IMR-90 (cell line): ENCODE results near the gene SEC61B. TPM values are rescaled to one million over a fixed set of nuclear protein-coding genes. Genes with fewer than 3 reads are reported as not detected.

Experiments used
- ATAC-seq: fragments of 200-7000 bp; cut with Tn5 transposase; 2 replicates; pipeline ENCODE4 v1.9.1; 2020; ENCODE audit warnings: low read depth, mild to moderate bottlenecking, moderate library complexity
- BruUV-seq: library from RNA; stranded (reverse); fragments of 400-500 nt; replicated peaks from 2 replicates; lab custom pipeline; 2021; lab: Mats Ljungman, UMichigan
- CTCF ChIA-PET: fragments of 300-600 bp; formaldehyde crosslinking; extraction: SDS; loops from one replicate; lab custom pipeline; 2021; ENCODE audit warnings: antibody characterized with exemption; lab: Yijun Ruan, JAX
- POLR2A ChIA-PET: fragments of 300-600 bp; sonication (Branson Sonifier 250); formaldehyde crosslinking; loops from one replicate; lab custom pipeline; 2022; ENCODE audit warnings: antibody characterized with exemption; ENCODE audit not compliant: unreplicated experiment; lab: Charles Lee
- DNase-seq: peaks from one replicate; pipeline ENCODE4 v3.0.0; 2013
- H2AFZ ChIP-seq: replicated peaks from 2 replicates; pipeline ENCODE3; 2013; ENCODE audit warnings: low read length, mild to moderate bottlenecking; ENCODE audit not compliant: poor library complexity
- H2AK5ac ChIP-seq: 2 replicates; pipeline ENCODE4 v1.6.1; 2013; ENCODE audit warnings: low read depth, low read length, inconsistent platforms
- H2AK9ac ChIP-seq: replicated peaks from 2 replicates; pipeline ENCODE3; 2013; ENCODE audit warnings: mild to moderate bottlenecking, low read depth, low read length, moderate library complexity; ENCODE audit not compliant: poor library complexity
- H2BK120ac ChIP-seq: 2 replicates; pipeline ENCODE4 v1.6.1; 2013; ENCODE audit warnings: low read depth, low read length, inconsistent platforms
- H2BK15ac ChIP-seq: 3 replicates; pipeline ENCODE4 v1.6.1; 2013; ENCODE audit warnings: low read depth, low read length, inconsistent platforms
- H2BK20ac ChIP-seq: 2 replicates; pipeline ENCODE4 v1.6.1; 2013; ENCODE audit warnings: low read depth, mild to moderate bottlenecking, inconsistent platforms, low read length, moderate library complexity
- H2BK5ac ChIP-seq: 2 replicates; pipeline ENCODE4 v1.6.1; 2013; ENCODE audit warnings: mild to moderate bottlenecking, low read depth, low read length, inconsistent platforms; ENCODE audit not compliant: poor library complexity, severe bottlenecking
- H3K14ac ChIP-seq: replicated peaks from 2 replicates; pipeline ENCODE4 v1.6.1; 2013; ENCODE audit warnings: low read depth, low read length, inconsistent platforms
- H3K18ac ChIP-seq: 2 replicates; pipeline ENCODE4 v1.6.1; 2013; ENCODE audit warnings: low read depth, low read length, control low read depth
- H3K23ac ChIP-seq: 2 replicates; pipeline ENCODE4 v1.6.1; 2013; ENCODE audit warnings: low read depth, low read length, inconsistent platforms
- H3K27ac ChIP-seq: 2 replicates; pipeline ENCODE4 v1.5.1; 2013; ENCODE audit warnings: mild to moderate bottlenecking, control low read depth, low read length; ENCODE audit not compliant: insufficient read depth
- H3K27me3 ChIP-seq: 2 replicates; pipeline ENCODE4 v1.6.1; 2013; ENCODE audit warnings: low read length; ENCODE audit not compliant: control insufficient read depth, insufficient read depth
- H3K36me3 ChIP-seq: 2 replicates; pipeline ENCODE4 v1.6.1; 2013; ENCODE audit warnings: low read length, mixed read lengths; ENCODE audit not compliant: control insufficient read depth, insufficient read depth
- H3K4ac ChIP-seq: 2 replicates; pipeline ENCODE4 v1.6.1; 2013; ENCODE audit warnings: low read depth, low read length, inconsistent platforms
- H3K4me1 ChIP-seq: 2 replicates; pipeline ENCODE4 v1.6.1; 2013; ENCODE audit warnings: low read length, mixed read lengths; ENCODE audit not compliant: control insufficient read depth, insufficient read depth
- H3K4me2 ChIP-seq: 2 replicates; pipeline ENCODE4 v1.6.1; 2013; ENCODE audit warnings: low read depth, mild to moderate bottlenecking, control low read depth, low read length, moderate library complexity
- H3K4me3 ChIP-seq: 2 replicates; pipeline ENCODE4 v1.5.1; 2013; ENCODE audit warnings: low read depth, mild to moderate bottlenecking, control low read depth, low read length, moderate library complexity; ENCODE audit not compliant: insufficient read depth
- H3K56ac ChIP-seq: 2 replicates; pipeline ENCODE4 v1.6.1; 2013; ENCODE audit warnings: low read length, inconsistent platforms; ENCODE audit not compliant: insufficient read depth; ENCODE audit errors: extremely low read depth
- H3K79me1 ChIP-seq, 2 experiments: 2 replicates each; pipeline ENCODE4 v1.6.1; 2013; ENCODE audit warnings: low read length in 2 of 2, inconsistent platforms in 1 of 2, low read depth in 1 of 2
- H3K9ac ChIP-seq: 2 replicates; pipeline ENCODE4 v1.6.1; 2013; ENCODE audit warnings: low read depth, low read length, control low read depth
- H3K9me1 ChIP-seq: 2 replicates; pipeline ENCODE4 v1.6.1; 2013; ENCODE audit warnings: low read length, inconsistent platforms; ENCODE audit not compliant: insufficient read depth
- H3K9me3 ChIP-seq: 2 replicates; pipeline ENCODE4 v1.6.1; 2013; ENCODE audit warnings: low read length; ENCODE audit not compliant: control insufficient read depth, insufficient read depth
- H4K20me1 ChIP-seq: 2 replicates; pipeline ENCODE4 v1.6.1; 2013; ENCODE audit warnings: low read length, inconsistent platforms; ENCODE audit not compliant: insufficient read depth
- H4K5ac ChIP-seq: 2 replicates; pipeline ENCODE4 v1.6.1; 2013; ENCODE audit warnings: mild to moderate bottlenecking, low read depth, low read length, control low read depth
- H4K8ac ChIP-seq, 2 experiments: 2 replicates each; pipeline ENCODE4 v1.6.1; 2013; ENCODE audit warnings: low read depth in 2 of 2, low read length in 2 of 2, control low read depth in 1 of 2, inconsistent platforms in 1 of 2
- H4K91ac ChIP-seq: 2 replicates; pipeline ENCODE4 v1.6.1; 2013; ENCODE audit warnings: low read depth, low read length, inconsistent platforms; ENCODE audit not compliant: insufficient read depth
- CEBPB ChIP-seq: IDR thresholded peaks from 2 replicates; pipeline ENCODE4 v1.6.1; 2012; ENCODE audit warnings: low read depth, low read length, improper control_type of control experiment
- CHD1 ChIP-seq: IDR thresholded peaks from 2 replicates; pipeline ENCODE4 v1.6.1; 2012; ENCODE audit warnings: low read depth, low read length, improper control_type of control experiment
- CTCF ChIP-seq: conservative IDR thresholded peaks from 2 replicates; pipeline ENCODE4 v1.5.1; 2012; ENCODE audit warnings: mild to moderate bottlenecking, low read depth, low read length, improper control_type of control experiment
- FOS ChIP-seq: fragments of 150-350 bp; IDR thresholded peaks from 2 replicates; pipeline ENCODE4 v1.6.1; 2016; ENCODE audit warnings: low read depth, low read length
- MAZ ChIP-seq: IDR thresholded peaks from 2 replicates; pipeline ENCODE4 v1.6.1; 2012; ENCODE audit warnings: low read depth, mild to moderate bottlenecking, low read length, improper control_type of control experiment, moderate library complexity, borderline replicate concordance
- NFE2L2 ChIP-seq: fragments of 150-350 bp; IDR thresholded peaks from 2 replicates; pipeline ENCODE4 v1.6.1; 2016; ENCODE audit warnings: low read depth, mild to moderate bottlenecking, low read length
- POLR2A ChIP-seq: IDR thresholded peaks from 2 replicates; pipeline ENCODE4 v1.6.1; 2012; ENCODE audit warnings: mild to moderate bottlenecking, low read depth, low read length
- RAD21 ChIP-seq: IDR thresholded peaks from 2 replicates; pipeline ENCODE4 v1.6.1; 2012; ENCODE audit warnings: low read length, improper control_type of control experiment
- RCOR1 ChIP-seq: IDR thresholded peaks from 2 replicates; pipeline ENCODE4 v1.6.1; 2012; ENCODE audit warnings: mild to moderate bottlenecking, low read length, improper control_type of control experiment; ENCODE audit not compliant: insufficient replicate concordance
- RFX5 ChIP-seq: IDR thresholded peaks from 2 replicates; pipeline ENCODE4 v1.8.0; 2012; ENCODE audit warnings: low read depth, mild to moderate bottlenecking, low read length, moderate library complexity
- SMC3 ChIP-seq: fragments of 150-350 bp; IDR thresholded peaks from 2 replicates; pipeline ENCODE4 v1.6.1; 2016; ENCODE audit warnings: low read depth, mild to moderate bottlenecking, antibody characterized with exemption, low read length, moderate library complexity
- WGBS, 2 experiments: methylation state at CpG; one replicate each; pipeline versions ENCODE4 v1.1.5 to v1.1.7; 2013; ENCODE audit warnings: missing lambda C conversion rate in 2 of 2; ENCODE audit not compliant: insufficient read length in 1 of 2; ENCODE audit errors: extremely low coverage in 2 of 2; 5-methylcytosine and 5-hydroxymethylcytosine counted together
- dilution Hi-C: fragments of 300-500 bp; cut with HindIII; formaldehyde crosslinking; loops from one replicate; pipeline ENCODE4 v1.14.3; 2018; ENCODE audit warnings: low sequenced_read_pairs; ENCODE audit not compliant: unreplicated experiment
- in situ Hi-C: fragments of 300-500 bp; cut with MboI; formaldehyde crosslinking; loops from 3 replicates; pipeline ENCODE4 v1.14.3; 2019; ENCODE audit warnings: low sequenced_read_pairs, inconsistent platforms, mixed read lengths
- intact Hi-C: fragments of 100-400 bp; cut with micrococcal nuclease; formaldehyde crosslinking; loops from 2 replicates; pipeline ENCODE4 v1.10.0; 2022
- polyA plus RNA-seq, 3 experiments: library from polyadenylated mRNA; depleted of rRNA; stranded (reverse); fragments of >200 nt; gene quantifications; 2 replicates each; pipeline ENCODE4 v1.2.3, GENCODE V29; 2012; ENCODE audit warnings: low replicate concordance in 1 of 3
- total RNA-seq: library from RNA; depleted of rRNA; stranded (reverse); fragments of >200 nt; gene quantifications from 2 replicates; pipeline ENCODE4 v1.2.3, GENCODE V29; 2012
- TF ChIP-seq, protein P1 (sequence below): fragments of 150-350 bp; IDR thresholded peaks from 2 replicates; pipeline ENCODE4 v1.6.1; 2017; ENCODE audit warnings: mild to moderate bottlenecking, antibody characterized with exemption, low read length, low read depth

The SEC61B gene
- total and polyA plus RNA-seq, 2 of the 4 experiments (the other 2 are of a cell fraction) = 180 to 281 TPM

- CTCF ChIA-PET = interaction anchor here (0.7 kb wide), 1 partner anchor 11 kb away, joined by 3 read pairs; no protein-coding TSS in a partner anchor
- WGBS, 2 experiments = 100% methylated on average over 2 of the region's 8 CpGs; no CpG with 5 or more reads in 1 of the 2 experiments
These were observed 44.3 kb upstream of the SEC61B start for GRCh38 chr9:99177576-99178366.

More at GRCh38 chr9:99177576-99178366, 44.3 kb upstream of the SEC61B start:
- H3K56ac ChIP-seq = no peak overlapping the region
- H2BK120ac ChIP-seq = no peak overlapping the region
- no peak overlapping the region for H3K4me2 ChIP-seq
- no peak overlapping the region for H3K9ac ChIP-seq
- H3K9me3 ChIP-seq = no peaks in the 10 kb centered on the region
- H3K23ac ChIP-seq = no peak overlapping the region
- no peak overlapping the region for H2BK20ac ChIP-seq
- no peak overlapping the region for H2BK15ac ChIP-seq
- H2AK5ac ChIP-seq = no peak overlapping the region
- H2BK5ac ChIP-seq = no peak overlapping the region
- H3K18ac ChIP-seq = no peak overlapping the region
- H4K5ac ChIP-seq = no peak overlapping the region
- no peak overlapping the region for H4K8ac ChIP-seq
- no peaks in the 10 kb centered on the region for H3K36me3 ChIP-seq
- no peak overlapping the region for H2AFZ ChIP-seq
- no peak overlapping the region for H4K91ac ChIP-seq
- H4K20me1 ChIP-seq = no peaks in the 10 kb centered on the region
- POLR2A ChIA-PET = no interaction called here
- BruUV-seq = no TSS peak
- H3K14ac ChIP-seq = no peak overlapping the region
- in situ Hi-C loops (loop anchor here (25.0 kb wide), 1 partner anchor 1410 kb away; the partner anchor contains the start of gene CAVIN4), dilution Hi-C loops (no loop called here), intact Hi-C loops (no loop called here)
- DNase-seq (no peak), ATAC-seq (no peak)
- peaks cover 2% of the 10 kb centered on the region; the same call in 1 of the 2 replicates for H3K9me1 ChIP-seq
- H3K27me3 ChIP-seq = no peaks in the 10 kb centered on the region
- H3K27ac ChIP-seq = no peak overlapping the region
- TF ChIP-seq RFX5 (no peak), CTCF (no peak), SMC3 (no peak), CHD1 (no peak), NFE2L2 (no peak), POLR2A (no peak), MAZ (no peak), FOS (no peak), CEBPB (no peak), RCOR1 (no peak), RAD21 (no peak)
- TF ChIP-seq, protein P1, sequence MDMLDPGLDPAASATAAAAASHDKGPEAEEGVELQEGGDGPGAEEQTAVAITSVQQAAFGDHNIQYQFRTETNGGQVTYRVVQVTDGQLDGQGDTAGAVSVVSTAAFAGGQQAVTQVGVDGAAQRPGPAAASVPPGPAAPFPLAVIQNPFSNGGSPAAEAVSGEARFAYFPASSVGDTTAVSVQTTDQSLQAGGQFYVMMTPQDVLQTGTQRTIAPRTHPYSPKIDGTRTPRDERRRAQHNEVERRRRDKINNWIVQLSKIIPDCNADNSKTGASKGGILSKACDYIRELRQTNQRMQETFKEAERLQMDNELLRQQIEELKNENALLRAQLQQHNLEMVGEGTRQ = no peak
- peaks cover 9% of the 10 kb centered on the region for H3K4me1 ChIP-seq
- H3K4me3 ChIP-seq = no peak overlapping the region
- H3K79me1 ChIP-seq = no peaks in the 10 kb centered on the region
- no peak overlapping the region for H3K4ac ChIP-seq
- no peak overlapping the region for H2AK9ac ChIP-seq
